ENCODE results near the gene SAMD4B.

SAMD4B gene

GRCh38 chr19:39401549-39402345 lies 59.5 kb downstream of the SAMD4B start:
- no peak for DNase-seq (ENCODE audit: low read depth)
- no peak for TF ChIP-seq CTCF (IDR thresholded peaks at IDR 0.05; ENCODE audit: low read depth, low read length, missing control alignments)
- peak overlapping the region; percentile 6 for H3K4me3 ChIP-seq (ENCODE audit: low read depth, low read length)

GRCh38 chr19:39402346-39403300 lies 60.4 kb downstream of the SAMD4B start:
- peak overlapping the region; percentile 51 for H3K4me3 ChIP-seq (ENCODE audit: low read depth, low read length)
- TF ChIP-seq CTCF (IDR thresholded peaks at IDR 0.05; ENCODE audit: low read depth, low read length, missing control alignments), result no peak
- DNase-seq (ENCODE audit: low read depth), result peak; percentile 89

GRCh38 chr19:39403331-39404312 lies 61.4 kb downstream of the SAMD4B start:
- TF ChIP-seq CTCF (IDR thresholded peaks at IDR 0.05; ENCODE audit: low read depth, low read length, missing control alignments), result no peak
- no peak for DNase-seq (ENCODE audit: low read depth)
- H3K4me3 ChIP-seq (ENCODE audit: low read depth, low read length), result peak overlapping the region; percentile 51

- no peak for DNase-seq (ENCODE audit: low read depth)
- TF ChIP-seq CTCF (IDR thresholded peaks at IDR 0.05; ENCODE audit: low read depth, low read length, missing control alignments), result no peak
- peak overlapping the region; percentile 98 for H3K4me3 ChIP-seq (ENCODE audit: low read depth, low read length)
These were observed 63.2 kb downstream of the SAMD4B start for GRCh38 chr19:39405261-39405957.

- no peak for DNase-seq (ENCODE audit: low read depth)
- H3K4me3 ChIP-seq (ENCODE audit: low read depth, low read length), result peak overlapping the region; percentile 98
- no peak for TF ChIP-seq CTCF (IDR thresholded peaks at IDR 0.05; ENCODE audit: low read depth, low read length, missing control alignments)
These were observed 63.9 kb downstream of the SAMD4B start for GRCh38 chr19:39405958-39406655.

Measured in GM12864 (cell line).